Stomach (tissue), 4 donors: ENCODE results near the gene NDUFB7.

Experiments used
- CTCF ChIP-seq, 7 experiments: fragments of 450-650 bp in 4 of 7; fragments of 200-600 bp in 3 of 7; sonication (generic) in 3 of 7; IDR thresholded peaks; one replicate each; pipeline ENCODE4 v1.5.1; 2016 to 2019; ENCODE audit warnings: antibody characterized with exemption in 7 of 7, control low read depth in 2 of 7, mild to moderate bottlenecking in 1 of 7
- POLR2A ChIP-seq, 4 donors: fragments of 450-650 bp; IDR thresholded peaks; one replicate each; pipeline ENCODE4 v1.6.1; 2016; ENCODE audit warnings: antibody characterized with exemption in 4 of 4, control low read depth in 2 of 4, mild to moderate bottlenecking in 1 of 4, moderate library complexity in 1 of 4

GRCh38 chr19:14570864-14571527 is 870 bp downstream of the NDUFB7 start:
- no peak for TF ChIP-seq POLR2A (IDR thresholded peaks at IDR 0.05)
- no peak for TF ChIP-seq CTCF (IDR thresholded peaks at IDR 0.05)
